H1 (cell line): Measurements from ENCODE around the gene ZCCHC17. TPM values are rescaled to one million over a fixed set of nuclear protein-coding genes. Genes with fewer than 3 reads are reported as not detected.

ENCODE experiments used
- BRCA1 ChIP-seq: IDR thresholded peaks from 2 replicates; pipeline ENCODE4 v1.6.1; 2012; ENCODE audit warnings: low read depth, low read length, improper control_type of control experiment
- CBX5 ChIP-seq: fragments of 300-800, 300-1000 bp; sonication (generic); IDR thresholded peaks from 2 replicates; pipeline ENCODE4 v1.7.1; 2016; ENCODE audit warnings: antibody characterized with exemption, low read length, low read depth
- CHD2 ChIP-seq: IDR thresholded peaks from 2 replicates; pipeline ENCODE4 v1.6.1; 2012; ENCODE audit warnings: low read length, improper control_type of control experiment
- POLR2AphosphoS5 ChIP-seq: IDR thresholded peaks from 2 replicates; pipeline ENCODE4 v1.6.1; 2011; ENCODE audit warnings: low read depth, low read length
- RFX5 ChIP-seq: IDR thresholded peaks from 2 replicates; pipeline ENCODE4 v1.6.1; 2011; ENCODE audit warnings: low read depth, low read length, improper control_type of control experiment, borderline replicate concordance
- RXRA ChIP-seq: IDR thresholded peaks from 2 replicates; pipeline ENCODE4 v1.6.1; 2011; ENCODE audit warnings: low read depth, mild to moderate bottlenecking, low read length, moderate library complexity; ENCODE audit not compliant: insufficient read depth
- SIRT6 ChIP-seq: IDR thresholded peaks from one replicate; pipeline ENCODE4 v1.7.1; 2012; ENCODE audit warnings: low read length, inconsistent platforms
- SP2 ChIP-seq: IDR thresholded peaks from 2 replicates; pipeline ENCODE4 v1.6.1; 2012; ENCODE audit warnings: mild to moderate bottlenecking, low read length, inconsistent platforms
- SUZ12 ChIP-seq: fragments of 200-600 bp; sonication (generic); IDR thresholded peaks from 2 replicates; pipeline ENCODE4 v1.6.1; 2012; ENCODE audit warnings: mild to moderate bottlenecking, inconsistent platforms, low read length, moderate library complexity, mixed read lengths
- polyA plus RNA-seq, 7 experiments: library from polyadenylated mRNA; depleted of rRNA in 3 of 7; stranded (reverse) in 5 of 7; unstranded in 2 of 7; fragments of >200 nt in 5 of 7; fragments of 200-250 nt in 2 of 7; gene quantifications; 1 replicate in 5 of 7; 2 replicates in 1 of 7; 4 replicates in 1 of 7; pipeline versions ENCODE4 v1.2.1 to v1.2.3, GENCODE V29; 2011 to 2013; ENCODE audit warnings: missing spikeins in 2 of 7, mixed read lengths in 2 of 7
- total RNA-seq: library from RNA; stranded (reverse); fragmentation: NEBNext Ultra II Directional; extraction: Animal tissue kit (Norgen Biotek cat#: 25700); gene quantifications from 2 replicates; pipeline ENCODE4 v1.2.1, GENCODE V29; 2021
- TF ChIP-seq, protein P1 (sequence below): fragments of 300-600 bp; sonication (generic); IDR thresholded peaks from 2 replicates; pipeline ENCODE4 v1.7.1; 2012; ENCODE audit warnings: low read length, moderate library complexity, mild to moderate bottlenecking, inconsistent platforms; ENCODE audit not compliant: insufficient replicate concordance

Gene ZCCHC17
- total and polyA plus RNA-seq, 2 of the 8 experiments (the other 6 are each of a cell fraction or from before 2014, with no cell fraction given): 51.6 to 59.3 TPM

DNA sequence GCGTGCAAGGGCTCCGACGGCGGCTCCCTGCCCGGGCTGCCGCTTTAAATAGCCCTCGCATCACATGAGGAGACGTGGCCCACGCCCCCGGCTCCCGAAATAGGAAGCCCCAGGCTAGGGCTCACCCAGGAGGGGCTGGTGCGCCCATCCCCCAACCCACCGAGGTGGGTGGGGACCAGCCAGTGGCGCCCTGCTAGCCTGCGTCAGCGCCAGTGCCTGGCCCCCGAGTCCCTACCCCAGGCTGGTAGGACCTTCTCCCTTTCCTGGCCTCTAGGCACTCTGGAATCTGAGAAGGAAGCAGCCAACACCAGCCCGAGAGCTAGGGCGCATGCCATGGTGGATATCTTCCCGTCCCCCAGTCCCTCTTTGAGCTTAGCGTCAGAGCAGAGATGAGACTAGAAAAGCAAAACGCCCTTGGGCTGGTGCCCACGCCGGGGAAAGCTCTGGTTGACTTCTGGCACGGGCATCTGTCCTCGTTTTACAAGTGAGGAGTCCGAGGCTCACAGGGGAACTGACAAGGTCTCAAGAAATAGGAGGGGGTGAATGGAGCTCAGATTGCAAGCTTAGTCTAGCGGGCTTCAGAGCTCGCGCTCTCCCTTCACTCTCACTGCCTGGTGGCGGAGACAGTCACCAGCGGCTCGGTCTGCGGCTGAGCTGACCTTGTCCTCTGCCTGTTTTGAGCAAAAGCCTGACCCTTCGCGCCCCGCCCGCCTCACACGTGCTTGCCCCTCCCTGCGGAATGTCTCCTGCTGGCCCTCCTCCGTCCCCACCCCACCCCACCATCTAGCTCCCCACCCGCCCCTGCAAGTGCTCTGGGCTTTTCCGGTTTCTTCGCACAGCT lies 76.4 kb downstream of the ZCCHC17 start, which contains the start of gene FABP3 (continued):
- TF ChIP-seq BRCA1 (no peak), SP2 (no peak), SIRT6 (no peak), SUZ12 (no peak), RFX5 (no peak), RXRA (no peak), CHD2 (no peak; the same call in 1 of the 2 replicates), POLR2AphosphoS5 (peak; percentile 94), CBX5 (no peak)
- TF ChIP-seq, protein P1, sequence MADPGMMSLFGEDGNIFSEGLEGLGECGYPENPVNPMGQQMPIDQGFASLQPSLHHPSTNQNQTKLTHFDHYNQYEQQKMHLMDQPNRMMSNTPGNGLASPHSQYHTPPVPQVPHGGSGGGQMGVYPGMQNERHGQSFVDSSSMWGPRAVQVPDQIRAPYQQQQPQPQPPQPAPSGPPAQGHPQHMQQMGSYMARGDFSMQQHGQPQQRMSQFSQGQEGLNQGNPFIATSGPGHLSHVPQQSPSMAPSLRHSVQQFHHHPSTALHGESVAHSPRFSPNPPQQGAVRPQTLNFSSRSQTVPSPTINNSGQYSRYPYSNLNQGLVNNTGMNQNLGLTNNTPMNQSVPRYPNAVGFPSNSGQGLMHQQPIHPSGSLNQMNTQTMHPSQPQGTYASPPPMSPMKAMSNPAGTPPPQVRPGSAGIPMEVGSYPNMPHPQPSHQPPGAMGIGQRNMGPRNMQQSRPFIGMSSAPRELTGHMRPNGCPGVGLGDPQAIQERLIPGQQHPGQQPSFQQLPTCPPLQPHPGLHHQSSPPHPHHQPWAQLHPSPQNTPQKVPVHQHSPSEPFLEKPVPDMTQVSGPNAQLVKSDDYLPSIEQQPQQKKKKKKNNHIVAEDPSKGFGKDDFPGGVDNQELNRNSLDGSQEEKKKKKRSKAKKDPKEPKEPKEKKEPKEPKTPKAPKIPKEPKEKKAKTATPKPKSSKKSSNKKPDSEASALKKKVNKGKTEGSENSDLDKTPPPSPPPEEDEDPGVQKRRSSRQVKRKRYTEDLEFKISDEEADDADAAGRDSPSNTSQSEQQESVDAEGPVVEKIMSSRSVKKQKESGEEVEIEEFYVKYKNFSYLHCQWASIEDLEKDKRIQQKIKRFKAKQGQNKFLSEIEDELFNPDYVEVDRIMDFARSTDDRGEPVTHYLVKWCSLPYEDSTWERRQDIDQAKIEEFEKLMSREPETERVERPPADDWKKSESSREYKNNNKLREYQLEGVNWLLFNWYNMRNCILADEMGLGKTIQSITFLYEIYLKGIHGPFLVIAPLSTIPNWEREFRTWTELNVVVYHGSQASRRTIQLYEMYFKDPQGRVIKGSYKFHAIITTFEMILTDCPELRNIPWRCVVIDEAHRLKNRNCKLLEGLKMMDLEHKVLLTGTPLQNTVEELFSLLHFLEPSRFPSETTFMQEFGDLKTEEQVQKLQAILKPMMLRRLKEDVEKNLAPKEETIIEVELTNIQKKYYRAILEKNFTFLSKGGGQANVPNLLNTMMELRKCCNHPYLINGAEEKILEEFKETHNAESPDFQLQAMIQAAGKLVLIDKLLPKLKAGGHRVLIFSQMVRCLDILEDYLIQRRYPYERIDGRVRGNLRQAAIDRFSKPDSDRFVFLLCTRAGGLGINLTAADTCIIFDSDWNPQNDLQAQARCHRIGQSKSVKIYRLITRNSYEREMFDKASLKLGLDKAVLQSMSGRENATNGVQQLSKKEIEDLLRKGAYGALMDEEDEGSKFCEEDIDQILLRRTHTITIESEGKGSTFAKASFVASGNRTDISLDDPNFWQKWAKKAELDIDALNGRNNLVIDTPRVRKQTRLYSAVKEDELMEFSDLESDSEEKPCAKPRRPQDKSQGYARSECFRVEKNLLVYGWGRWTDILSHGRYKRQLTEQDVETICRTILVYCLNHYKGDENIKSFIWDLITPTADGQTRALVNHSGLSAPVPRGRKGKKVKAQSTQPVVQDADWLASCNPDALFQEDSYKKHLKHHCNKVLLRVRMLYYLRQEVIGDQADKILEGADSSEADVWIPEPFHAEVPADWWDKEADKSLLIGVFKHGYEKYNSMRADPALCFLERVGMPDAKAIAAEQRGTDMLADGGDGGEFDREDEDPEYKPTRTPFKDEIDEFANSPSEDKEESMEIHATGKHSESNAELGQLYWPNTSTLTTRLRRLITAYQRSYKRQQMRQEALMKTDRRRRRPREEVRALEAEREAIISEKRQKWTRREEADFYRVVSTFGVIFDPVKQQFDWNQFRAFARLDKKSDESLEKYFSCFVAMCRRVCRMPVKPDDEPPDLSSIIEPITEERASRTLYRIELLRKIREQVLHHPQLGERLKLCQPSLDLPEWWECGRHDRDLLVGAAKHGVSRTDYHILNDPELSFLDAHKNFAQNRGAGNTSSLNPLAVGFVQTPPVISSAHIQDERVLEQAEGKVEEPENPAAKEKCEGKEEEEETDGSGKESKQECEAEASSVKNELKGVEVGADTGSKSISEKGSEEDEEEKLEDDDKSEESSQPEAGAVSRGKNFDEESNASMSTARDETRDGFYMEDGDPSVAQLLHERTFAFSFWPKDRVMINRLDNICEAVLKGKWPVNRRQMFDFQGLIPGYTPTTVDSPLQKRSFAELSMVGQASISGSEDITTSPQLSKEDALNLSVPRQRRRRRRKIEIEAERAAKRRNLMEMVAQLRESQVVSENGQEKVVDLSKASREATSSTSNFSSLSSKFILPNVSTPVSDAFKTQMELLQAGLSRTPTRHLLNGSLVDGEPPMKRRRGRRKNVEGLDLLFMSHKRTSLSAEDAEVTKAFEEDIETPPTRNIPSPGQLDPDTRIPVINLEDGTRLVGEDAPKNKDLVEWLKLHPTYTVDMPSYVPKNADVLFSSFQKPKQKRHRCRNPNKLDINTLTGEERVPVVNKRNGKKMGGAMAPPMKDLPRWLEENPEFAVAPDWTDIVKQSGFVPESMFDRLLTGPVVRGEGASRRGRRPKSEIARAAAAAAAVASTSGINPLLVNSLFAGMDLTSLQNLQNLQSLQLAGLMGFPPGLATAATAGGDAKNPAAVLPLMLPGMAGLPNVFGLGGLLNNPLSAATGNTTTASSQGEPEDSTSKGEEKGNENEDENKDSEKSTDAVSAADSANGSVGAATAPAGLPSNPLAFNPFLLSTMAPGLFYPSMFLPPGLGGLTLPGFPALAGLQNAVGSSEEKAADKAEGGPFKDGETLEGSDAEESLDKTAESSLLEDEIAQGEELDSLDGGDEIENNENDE: no peak
